Keratinocyte (primary cell): ENCODE measurements around the gene KRTAP3-1. TPM values are rescaled to one million over a fixed set of nuclear protein-coding genes. Genes with fewer than 3 reads are reported as not detected.

Source experiments
- DNase-seq: peaks from one replicate; pipeline ENCODE4 v3.0.0-alpha.2; 2011; ENCODE audit warnings: low read depth, missing footprints, low spot score
- FAIRE-seq: peaks from 2 replicates; lab custom pipeline; 2011; peaks lifted over from hg19 to GRCh38; lab: Jason Lieb, UNC
- H2AFZ ChIP-seq: 2 replicates; pipeline ENCODE4 v1.6.0; 2012; ENCODE audit warnings: low read length, control low read depth, inconsistent platforms; ENCODE audit not compliant: control insufficient read depth
- H3K27ac ChIP-seq: 2 replicates; pipeline ENCODE4 v1.5.1; 2011; ENCODE audit warnings: low read length; ENCODE audit not compliant: control insufficient read depth, insufficient read depth
- H3K27me3 ChIP-seq: 3 replicates; pipeline ENCODE4 v1.6.0; 2011; ENCODE audit warnings: low read length; ENCODE audit not compliant: control insufficient read depth, insufficient read depth; ENCODE audit errors: extremely low read depth
- H3K36me3 ChIP-seq, 2 experiments: 2 replicates in 1 of 2; 3 replicates in 1 of 2; pipeline ENCODE4 v1.5.1; 2011; ENCODE audit warnings: low read length in 2 of 2, mild to moderate bottlenecking in 1 of 2; ENCODE audit not compliant: control insufficient read depth in 2 of 2, insufficient read depth in 2 of 2; ENCODE audit errors: extremely low read depth in 1 of 2
- H3K4me1 ChIP-seq: 3 replicates; pipeline ENCODE4 v1.5.1; 2011; ENCODE audit warnings: low read length; ENCODE audit not compliant: control insufficient read depth, insufficient read depth; ENCODE audit errors: extremely low read depth
- H3K4me2 ChIP-seq: 3 replicates; pipeline ENCODE4 v1.6.0; 2011; ENCODE audit warnings: low read depth, low read length; ENCODE audit not compliant: control insufficient read depth, insufficient read depth; ENCODE audit errors: extremely low read depth
- H3K4me3 ChIP-seq, 3 experiments: fragments of 200-600 bp in 1 of 3; sonication (generic) in 1 of 3; 2 replicates in 2 of 3; 3 replicates in 1 of 3; pipeline ENCODE4 v1.5.1; 2011 to 2016; ENCODE audit warnings: low read length in 3 of 3, mild to moderate bottlenecking in 3 of 3, control low read depth in 2 of 3, inconsistent platforms in 1 of 3, low read depth in 1 of 3, mixed read lengths in 1 of 3, mixed run types in 1 of 3, moderate library complexity in 1 of 3; ENCODE audit not compliant: control insufficient read depth in 2 of 3, insufficient read depth in 2 of 3; ENCODE audit errors: extremely low read depth in 1 of 3
- H3K79me2 ChIP-seq: 2 replicates; pipeline ENCODE4 v1.6.0; 2012; ENCODE audit warnings: low read length; ENCODE audit not compliant: control insufficient read depth, insufficient read depth
- H3K9ac ChIP-seq: 3 replicates; pipeline ENCODE4 v1.6.0; 2011; ENCODE audit warnings: low read length; ENCODE audit not compliant: control insufficient read depth, insufficient read depth; ENCODE audit errors: extremely low read depth
- H3K9me1 ChIP-seq: 3 replicates; pipeline ENCODE4 v1.6.0; 2011; ENCODE audit warnings: low read length; ENCODE audit not compliant: control insufficient read depth, insufficient read depth; ENCODE audit errors: extremely low read depth
- H3K9me3 ChIP-seq: 2 replicates; pipeline ENCODE4 v1.5.1; 2012; ENCODE audit warnings: low read depth, low read length; ENCODE audit not compliant: control insufficient read depth
- H4K20me1 ChIP-seq: 3 replicates; pipeline ENCODE4 v1.6.0; 2011; ENCODE audit warnings: low read length; ENCODE audit not compliant: control insufficient read depth, insufficient read depth; ENCODE audit errors: extremely low read depth
- CTCF ChIP-seq, 3 experiments: IDR thresholded peaks in 1 of 3; conservative IDR thresholded peaks in 1 of 3; optimal IDR thresholded peaks in 1 of 3; 2 replicates in 2 of 3; 3 replicates in 1 of 3; pipeline versions ENCODE3 to v1.5.1; 2011; ENCODE audit warnings: low read length in 3 of 3, mild to moderate bottlenecking in 3 of 3, moderate library complexity in 2 of 3, control low read depth in 1 of 3, inconsistent platforms in 1 of 3; ENCODE audit not compliant: insufficient read depth in 2 of 3; ENCODE audit errors: extremely low read depth in 1 of 3
- EZH2 ChIP-seq: IDR thresholded peaks from one replicate; pipeline ENCODE4 v1.6.1; 2012; ENCODE audit warnings: inconsistent platforms, mild to moderate bottlenecking, low read length, moderate library complexity
- dilution Hi-C: fragments of 300-500 bp; cut with MboI; formaldehyde crosslinking; loops from one replicate; pipeline ENCODE4 v1.7.0; 2020; ENCODE audit warnings: low sequenced_read_pairs; ENCODE audit not compliant: extremely low pct_ligation_motif_present
- polyA plus RNA-seq, 5 experiments: library from polyadenylated mRNA; depleted of rRNA in 3 of 5; stranded (reverse) in 3 of 5; stranded (forward) in 1 of 5; unstranded in 1 of 5; fragments of >200 nt; gene quantifications; 1 replicate in 1 of 5; 2 replicates in 3 of 5; 3 replicates in 1 of 5; pipeline versions ENCODE4 v1.2.1 to v1.2.3, GENCODE V29; 2011 to 2012; ENCODE audit warnings: missing spikeins in 2 of 5, low read depth in 1 of 5, low replicate concordance in 1 of 5

The KRTAP3-1 gene
- polyA plus RNA-seq, 1 donor (not counting 4 experiments of a cell fraction or from before 2014, with no cell fraction given): not detected

GRCh38 chr17:40981115-40981514 lies 27.8 kb downstream of the KRTAP3-1 start:
- dilution Hi-C loops: no loop called here

GRCh38 chr17:40980596-40980995 lies 28.3 kb downstream of the KRTAP3-1 start:
- no peaks in the 10 kb centered on the region for H3K27me3 ChIP-seq
- dilution Hi-C loops: no loop called here
- H3K36me3 ChIP-seq: no peaks in the 10 kb centered on the region
- H3K27ac ChIP-seq: no peak overlapping the region
- H3K4me3 ChIP-seq: no peak overlapping the region
- no peaks in the 10 kb centered on the region for H3K9me3 ChIP-seq
- H3K4me1 ChIP-seq: peaks cover 4% of the 10 kb centered on the region
- H3K9me1 ChIP-seq: no peaks in the 10 kb centered on the region
- H3K4me2 ChIP-seq: no peak overlapping the region
- no peak overlapping the region for H3K9ac ChIP-seq
- FAIRE-seq (no peak), DNase-seq (no peak)
- no peaks in the 10 kb centered on the region for H3K79me2 ChIP-seq
- H4K20me1 ChIP-seq: no peaks in the 10 kb centered on the region
- TF ChIP-seq CTCF (optimal IDR thresholded peaks at IDR 0.05 in 1 of 3, IDR thresholded peaks at IDR 0.05 in 1 of 3, conservative IDR thresholded peaks at IDR 0.05 in 1 of 3; ENCODE audit: extremely low read depth in 1 of 3, insufficient read depth in 2 of 3, low read length in 3 of 3) (no peak), EZH2 (no peak)
- no peak overlapping the region for H2AFZ ChIP-seq

More at GRCh38 chr17:40981115-40981514, 27.8 kb downstream of the KRTAP3-1 start:
- Histone ChIP-seq H3K79me2 (no peaks in the 10 kb centered on the region), H3K9me1 (no peaks in the 10 kb centered on the region), H3K27ac (no peak overlapping the region), H3K27me3 (no peaks in the 10 kb centered on the region), H3K4me1 (peaks cover 4% of the 10 kb centered on the region), H3K36me3 (no peaks in the 10 kb centered on the region), H3K9me3 (no peaks in the 10 kb centered on the region), H3K4me2 (no peak overlapping the region), H4K20me1 (no peaks in the 10 kb centered on the region), H3K9ac (no peak overlapping the region), H3K4me3 (no peak overlapping the region), H2AFZ (no peak overlapping the region)
- DNase-seq (no peak), FAIRE-seq (no peak)
- no peak for TF ChIP-seq EZH2
- TF ChIP-seq CTCF (optimal IDR thresholded peaks at IDR 0.05 in 1 of 3, IDR thresholded peaks at IDR 0.05 in 1 of 3, conservative IDR thresholded peaks at IDR 0.05 in 1 of 3; ENCODE audit: extremely low read depth in 1 of 3, insufficient read depth in 2 of 3, low read length in 3 of 3): no peak
